ENCODE data around the gene CLCN5. TPM values are rescaled to one million over a fixed set of nuclear protein-coding genes. Genes with fewer than 3 reads are reported as not detected.

Gene CLCN5
- total RNA-seq, 1 experiment from 2014 or later = 10.7 TPM

DNA sequence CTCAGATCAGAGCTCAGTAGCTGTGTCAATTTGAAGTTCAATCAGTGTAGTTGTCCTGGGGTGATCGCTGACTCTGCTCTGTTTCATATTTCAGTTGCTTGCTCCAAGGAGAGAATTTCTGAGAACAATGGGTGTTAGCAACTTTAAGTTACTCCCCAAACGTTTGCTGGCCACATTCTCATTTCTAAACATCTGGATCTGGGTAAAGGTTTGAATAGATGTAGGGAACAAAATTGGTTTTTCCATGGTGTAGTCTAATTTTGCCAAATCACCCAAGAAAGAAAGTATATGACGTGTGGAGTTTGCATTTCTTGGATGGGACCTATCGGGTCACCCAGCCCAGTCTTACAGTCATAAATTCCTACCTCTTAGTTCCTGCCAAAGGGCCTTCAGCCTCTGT, 174.7 kb downstream of the CLCN5 start:
- CTCF ChIA-PET = no interaction called here
- H3K4me1 Mint-ChIP-seq = no peaks in the 10 kb centered on the region
- H3K4me3 Mint-ChIP-seq = no peak overlapping the region
- ATAC-seq (no peak), DNase-seq (ENCODE audit: low spot score) (no peak)
- no peaks in the 10 kb centered on the region for H3K9me3 Mint-ChIP-seq
- H3K27me3 Mint-ChIP-seq (ENCODE audit: low read depth) = no peaks in the 10 kb centered on the region
- H3K36me3 Mint-ChIP-seq = no peaks in the 10 kb centered on the region
- no peak for TF ChIP-seq MXD4 (CRISPR knock-in tag; IDR thresholded peaks at IDR 0.05; ENCODE audit: borderline replicate concordance)
- no peak for TF ChIP-seq ELF4 (CRISPR knock-in tag; IDR thresholded peaks at IDR 0.05; ENCODE audit: low read depth)
- TF ChIP-seq, protein P1, sequence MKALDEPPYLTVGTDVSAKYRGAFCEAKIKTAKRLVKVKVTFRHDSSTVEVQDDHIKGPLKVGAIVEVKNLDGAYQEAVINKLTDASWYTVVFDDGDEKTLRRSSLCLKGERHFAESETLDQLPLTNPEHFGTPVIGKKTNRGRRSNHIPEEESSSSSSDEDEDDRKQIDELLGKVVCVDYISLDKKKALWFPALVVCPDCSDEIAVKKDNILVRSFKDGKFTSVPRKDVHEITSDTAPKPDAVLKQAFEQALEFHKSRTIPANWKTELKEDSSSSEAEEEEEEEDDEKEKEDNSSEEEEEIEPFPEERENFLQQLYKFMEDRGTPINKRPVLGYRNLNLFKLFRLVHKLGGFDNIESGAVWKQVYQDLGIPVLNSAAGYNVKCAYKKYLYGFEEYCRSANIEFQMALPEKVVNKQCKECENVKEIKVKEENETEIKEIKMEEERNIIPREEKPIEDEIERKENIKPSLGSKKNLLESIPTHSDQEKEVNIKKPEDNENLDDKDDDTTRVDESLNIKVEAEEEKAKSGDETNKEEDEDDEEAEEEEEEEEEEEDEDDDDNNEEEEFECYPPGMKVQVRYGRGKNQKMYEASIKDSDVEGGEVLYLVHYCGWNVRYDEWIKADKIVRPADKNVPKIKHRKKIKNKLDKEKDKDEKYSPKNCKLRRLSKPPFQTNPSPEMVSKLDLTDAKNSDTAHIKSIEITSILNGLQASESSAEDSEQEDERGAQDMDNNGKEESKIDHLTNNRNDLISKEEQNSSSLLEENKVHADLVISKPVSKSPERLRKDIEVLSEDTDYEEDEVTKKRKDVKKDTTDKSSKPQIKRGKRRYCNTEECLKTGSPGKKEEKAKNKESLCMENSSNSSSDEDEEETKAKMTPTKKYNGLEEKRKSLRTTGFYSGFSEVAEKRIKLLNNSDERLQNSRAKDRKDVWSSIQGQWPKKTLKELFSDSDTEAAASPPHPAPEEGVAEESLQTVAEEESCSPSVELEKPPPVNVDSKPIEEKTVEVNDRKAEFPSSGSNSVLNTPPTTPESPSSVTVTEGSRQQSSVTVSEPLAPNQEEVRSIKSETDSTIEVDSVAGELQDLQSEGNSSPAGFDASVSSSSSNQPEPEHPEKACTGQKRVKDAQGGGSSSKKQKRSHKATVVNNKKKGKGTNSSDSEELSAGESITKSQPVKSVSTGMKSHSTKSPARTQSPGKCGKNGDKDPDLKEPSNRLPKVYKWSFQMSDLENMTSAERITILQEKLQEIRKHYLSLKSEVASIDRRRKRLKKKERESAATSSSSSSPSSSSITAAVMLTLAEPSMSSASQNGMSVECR (CRISPR knock-in tag; IDR thresholded peaks at IDR 0.05; ENCODE audit: borderline replicate concordance) = no peak
- TF ChIP-seq ETV6 (CRISPR knock-in tag; IDR thresholded peaks at IDR 0.05) = no peak
- TF ChIP-seq SMAD4 (CRISPR knock-in tag; IDR thresholded peaks at IDR 0.05) = no peak
- TF ChIP-seq ATF1 (CRISPR knock-in tag; IDR thresholded peaks at IDR 0.05) = no peak
- TF ChIP-seq TP53 (CRISPR knock-in tag; IDR thresholded peaks at IDR 0.05) = no peak
- TF ChIP-seq, protein P2, sequence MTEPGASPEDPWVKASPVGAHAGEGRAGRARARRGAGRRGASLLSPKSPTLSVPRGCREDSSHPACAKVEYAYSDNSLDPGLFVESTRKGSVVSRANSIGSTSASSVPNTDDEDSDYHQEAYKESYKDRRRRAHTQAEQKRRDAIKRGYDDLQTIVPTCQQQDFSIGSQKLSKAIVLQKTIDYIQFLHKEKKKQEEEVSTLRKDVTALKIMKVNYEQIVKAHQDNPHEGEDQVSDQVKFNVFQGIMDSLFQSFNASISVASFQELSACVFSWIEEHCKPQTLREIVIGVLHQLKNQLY (CRISPR knock-in tag; IDR thresholded peaks at IDR 0.05) = no peak
- no peak for TF ChIP-seq GTF2I (CRISPR knock-in tag; conservative IDR thresholded peaks at IDR 0.05)
- no peak for TF ChIP-seq GABPB1 (CRISPR knock-in tag; IDR thresholded peaks at IDR 0.05)
- TF ChIP-seq, protein P3, sequence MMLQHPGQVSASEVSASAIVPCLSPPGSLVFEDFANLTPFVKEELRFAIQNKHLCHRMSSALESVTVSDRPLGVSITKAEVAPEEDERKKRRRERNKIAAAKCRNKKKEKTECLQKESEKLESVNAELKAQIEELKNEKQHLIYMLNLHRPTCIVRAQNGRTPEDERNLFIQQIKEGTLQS (CRISPR knock-in tag; conservative IDR thresholded peaks at IDR 0.05) = no peak
- no peak for TF ChIP-seq TCF7 (CRISPR knock-in tag; IDR thresholded peaks at IDR 0.05; ENCODE audit: low read depth)
- TF ChIP-seq, protein P4, sequence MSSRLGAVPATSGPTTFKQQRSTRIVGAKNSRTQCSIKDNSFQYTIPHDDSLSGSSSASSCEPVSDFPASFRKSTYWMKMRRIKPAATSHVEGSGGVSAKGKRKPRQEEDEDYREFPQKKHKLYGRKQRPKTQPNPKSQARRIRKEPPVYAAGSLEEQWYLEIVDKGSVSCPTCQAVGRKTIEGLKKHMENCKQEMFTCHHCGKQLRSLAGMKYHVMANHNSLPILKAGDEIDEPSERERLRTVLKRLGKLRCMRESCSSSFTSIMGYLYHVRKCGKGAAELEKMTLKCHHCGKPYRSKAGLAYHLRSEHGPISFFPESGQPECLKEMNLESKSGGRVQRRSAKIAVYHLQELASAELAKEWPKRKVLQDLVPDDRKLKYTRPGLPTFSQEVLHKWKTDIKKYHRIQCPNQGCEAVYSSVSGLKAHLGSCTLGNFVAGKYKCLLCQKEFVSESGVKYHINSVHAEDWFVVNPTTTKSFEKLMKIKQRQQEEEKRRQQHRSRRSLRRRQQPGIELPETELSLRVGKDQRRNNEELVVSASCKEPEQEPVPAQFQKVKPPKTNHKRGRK (CRISPR knock-in tag; IDR thresholded peaks at IDR 0.05; ENCODE audit: borderline replicate concordance) = no peak
- no peak for TF ChIP-seq FOXK1 (CRISPR knock-in tag; IDR thresholded peaks at IDR 0.05)
- TF ChIP-seq, protein P5, sequence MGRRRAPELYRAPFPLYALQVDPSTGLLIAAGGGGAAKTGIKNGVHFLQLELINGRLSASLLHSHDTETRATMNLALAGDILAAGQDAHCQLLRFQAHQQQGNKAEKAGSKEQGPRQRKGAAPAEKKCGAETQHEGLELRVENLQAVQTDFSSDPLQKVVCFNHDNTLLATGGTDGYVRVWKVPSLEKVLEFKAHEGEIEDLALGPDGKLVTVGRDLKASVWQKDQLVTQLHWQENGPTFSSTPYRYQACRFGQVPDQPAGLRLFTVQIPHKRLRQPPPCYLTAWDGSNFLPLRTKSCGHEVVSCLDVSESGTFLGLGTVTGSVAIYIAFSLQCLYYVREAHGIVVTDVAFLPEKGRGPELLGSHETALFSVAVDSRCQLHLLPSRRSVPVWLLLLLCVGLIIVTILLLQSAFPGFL (CRISPR knock-in tag; IDR thresholded peaks at IDR 0.05; ENCODE audit: borderline replicate concordance) = no peak
- no peak for TF ChIP-seq CREM (CRISPR knock-in tag; IDR thresholded peaks at IDR 0.05)
- TF ChIP-seq TEAD4 (CRISPR knock-in tag; IDR thresholded peaks at IDR 0.05) = no peak
- TF ChIP-seq, protein P6, sequence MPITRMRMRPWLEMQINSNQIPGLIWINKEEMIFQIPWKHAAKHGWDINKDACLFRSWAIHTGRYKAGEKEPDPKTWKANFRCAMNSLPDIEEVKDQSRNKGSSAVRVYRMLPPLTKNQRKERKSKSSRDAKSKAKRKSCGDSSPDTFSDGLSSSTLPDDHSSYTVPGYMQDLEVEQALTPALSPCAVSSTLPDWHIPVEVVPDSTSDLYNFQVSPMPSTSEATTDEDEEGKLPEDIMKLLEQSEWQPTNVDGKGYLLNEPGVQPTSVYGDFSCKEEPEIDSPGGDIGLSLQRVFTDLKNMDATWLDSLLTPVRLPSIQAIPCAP (CRISPR knock-in tag; IDR thresholded peaks at IDR 0.05) = no peak
- no peak for TF ChIP-seq NR3C1 (CRISPR knock-in tag; conservative IDR thresholded peaks at IDR 0.05; ENCODE audit: low read depth)
- TF ChIP-seq JAZF1 (CRISPR knock-in tag; IDR thresholded peaks at IDR 0.05) = no peak
- POLR2A ChIA-PET = no interaction called here
- H3K27ac Mint-ChIP-seq = no peak overlapping the region
